ENCODE measurements around the gene OSBPL9. TPM values are rescaled to one million over a fixed set of nuclear protein-coding genes. Genes with fewer than 3 reads are reported as not detected.

The OSBPL9 gene
- total RNA-seq, 1 experiment from 2014 or later = 128 TPM

- H3K9me2 ChIP-seq (replicated peaks; ENCODE audit: insufficient read depth, low read length) = no peaks in the 10 kb centered on the region
- no peak for DNase-seq
- H3K9me3 ChIP-seq (ENCODE audit: low read length) = no peaks in the 10 kb centered on the region
- H3K27me3 ChIP-seq (ENCODE audit: low read length) = no peaks in the 10 kb centered on the region
- no peaks in the 10 kb centered on the region for H3K36me3 ChIP-seq (ENCODE audit: insufficient read depth, low read length)
- H3K4me1 ChIP-seq (ENCODE audit: low read length) = no peaks in the 10 kb centered on the region
- H4K20me1 ChIP-seq (ENCODE audit: insufficient read depth, low read depth, low read length) = peaks cover 11% of the 10 kb centered on the region; the same call in 1 of the 2 replicates
- H2AFZ ChIP-seq (ENCODE audit: low read length) = no peak overlapping the region
- no peak overlapping the region for H3K4me2 ChIP-seq (ENCODE audit: low read depth, low read length, poor library complexity, severe bottlenecking)
- no peak overlapping the region for H3K27ac ChIP-seq (ENCODE audit: low read length)
- no peaks in the 10 kb centered on the region for H3K79me2 ChIP-seq (ENCODE audit: low read length)
- no peak overlapping the region for H3K4me3 ChIP-seq (ENCODE audit: low read length)
- H3K9ac ChIP-seq (ENCODE audit: low read length) = no peak overlapping the region
Measured at GRCh38 chr1:51652599-51652998, 35.7 kb downstream of the OSBPL9 start.

DNA sequence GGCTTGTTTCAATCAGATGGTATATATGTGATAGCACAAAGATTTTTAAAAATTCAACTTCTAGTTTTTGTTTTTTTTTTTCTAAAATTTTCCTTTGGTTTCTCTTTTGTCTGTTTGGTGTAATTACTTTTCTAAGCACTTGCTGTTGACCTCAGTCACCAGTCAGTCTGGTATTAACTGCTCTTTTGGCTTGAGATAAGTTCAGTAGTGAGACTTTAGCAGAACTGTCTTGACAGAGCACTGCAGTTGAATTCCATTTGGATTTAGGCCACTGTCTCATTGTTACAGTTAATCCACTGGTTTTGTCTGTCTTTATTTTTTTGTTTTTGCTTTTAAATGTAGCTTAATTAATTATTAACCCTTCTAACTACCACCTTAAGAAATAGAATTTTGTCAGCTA lies 36.2 kb downstream of the OSBPL9 start:
- no peak overlapping the region for H3K27ac ChIP-seq (ENCODE audit: low read length)
- no peak overlapping the region for H3K4me2 ChIP-seq (ENCODE audit: low read depth, low read length, poor library complexity, severe bottlenecking)
- no peaks in the 10 kb centered on the region for H3K36me3 ChIP-seq (ENCODE audit: insufficient read depth, low read length)
- no peak overlapping the region for H3K9ac ChIP-seq (ENCODE audit: low read length)
- H3K4me3 ChIP-seq (ENCODE audit: low read length) = no peak overlapping the region
- H3K4me1 ChIP-seq (ENCODE audit: low read length) = no peaks in the 10 kb centered on the region
- DNase-seq = no peak
- no peak overlapping the region for H2AFZ ChIP-seq (ENCODE audit: low read length)
- H3K27me3 ChIP-seq (ENCODE audit: low read length) = no peaks in the 10 kb centered on the region
- peaks cover 6% of the 10 kb centered on the region; the same call in 1 of the 2 replicates for H4K20me1 ChIP-seq (ENCODE audit: insufficient read depth, low read depth, low read length)
- H3K79me2 ChIP-seq (ENCODE audit: low read length) = no peaks in the 10 kb centered on the region
- H3K9me2 ChIP-seq (replicated peaks; ENCODE audit: insufficient read depth, low read length) = no peaks in the 10 kb centered on the region
- H3K9me3 ChIP-seq (ENCODE audit: low read length) = no peaks in the 10 kb centered on the region

- Histone ChIP-seq H2AFZ (ENCODE audit: low read length) (no peak overlapping the region), H3K4me3 (ENCODE audit: low read length) (no peak overlapping the region), H4K20me1 (ENCODE audit: insufficient read depth, low read depth, low read length) (peaks cover 6% of the 10 kb centered on the region), H3K27ac (ENCODE audit: low read length) (no peak overlapping the region), H3K79me2 (ENCODE audit: low read length) (no peaks in the 10 kb centered on the region), H3K9ac (ENCODE audit: low read length) (no peak overlapping the region), H3K9me2 (replicated peaks; ENCODE audit: insufficient read depth, low read length) (no peaks in the 10 kb centered on the region), H3K4me1 (ENCODE audit: low read length) (no peaks in the 10 kb centered on the region), H3K27me3 (ENCODE audit: low read length) (no peaks in the 10 kb centered on the region), H3K4me2 (ENCODE audit: low read depth, low read length, poor library complexity, severe bottlenecking) (no peak overlapping the region), H3K36me3 (ENCODE audit: insufficient read depth, low read length) (no peaks in the 10 kb centered on the region), H3K9me3 (ENCODE audit: low read length) (no peaks in the 10 kb centered on the region)
- DNase-seq = no peak
Measured at GRCh38 chr1:51654000-51654399, 37.1 kb downstream of the OSBPL9 start.

DNA sequence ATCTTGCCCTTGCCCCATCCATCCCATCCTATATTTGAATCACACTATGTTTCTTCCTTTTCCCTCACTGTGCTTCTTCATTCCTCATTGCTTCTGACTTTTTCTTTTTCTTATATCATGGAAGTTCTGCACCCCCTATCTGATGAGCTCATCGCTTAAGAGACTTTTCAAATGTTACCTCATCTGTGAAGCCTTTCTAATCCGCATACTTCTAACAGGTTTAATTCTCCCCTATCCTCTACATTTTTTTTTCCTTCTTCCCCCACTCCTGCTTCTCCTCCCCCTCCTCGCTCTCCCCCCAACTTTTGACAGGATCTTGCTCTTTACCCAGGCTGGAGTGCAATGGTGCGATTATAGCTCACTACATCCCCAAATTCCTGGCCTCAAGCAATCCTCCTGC lies 39.5 kb downstream of the OSBPL9 start:
- no peak for DNase-seq
- Histone ChIP-seq H3K9ac (ENCODE audit: low read length) (no peak overlapping the region), H3K27me3 (ENCODE audit: low read length) (no peaks in the 10 kb centered on the region), H4K20me1 (ENCODE audit: insufficient read depth, low read depth, low read length) (peaks cover 3% of the 10 kb centered on the region), H3K36me3 (ENCODE audit: insufficient read depth, low read length) (no peaks in the 10 kb centered on the region), H3K4me3 (ENCODE audit: low read length) (no peak overlapping the region), H3K4me2 (ENCODE audit: low read depth, low read length, poor library complexity, severe bottlenecking) (no peak overlapping the region), H3K79me2 (ENCODE audit: low read length) (no peaks in the 10 kb centered on the region), H3K9me3 (ENCODE audit: low read length) (no peaks in the 10 kb centered on the region), H3K9me2 (replicated peaks; ENCODE audit: insufficient read depth, low read length) (no peaks in the 10 kb centered on the region), H3K4me1 (ENCODE audit: low read length) (no peaks in the 10 kb centered on the region), H3K27ac (ENCODE audit: low read length) (no peak overlapping the region), H2AFZ (ENCODE audit: low read length) (no peak overlapping the region)

- H3K9ac ChIP-seq (ENCODE audit: low read length) = no peak overlapping the region
- H3K36me3 ChIP-seq (ENCODE audit: insufficient read depth, low read length) = no peaks in the 10 kb centered on the region
- H2AFZ ChIP-seq (ENCODE audit: low read length) = no peak overlapping the region
- no peak for DNase-seq
- H3K27me3 ChIP-seq (ENCODE audit: low read length) = no peaks in the 10 kb centered on the region
- no peak overlapping the region for H3K4me2 ChIP-seq (ENCODE audit: low read depth, low read length, poor library complexity, severe bottlenecking)
- peaks cover 9% of the 10 kb centered on the region; the same call in 1 of the 2 replicates for H4K20me1 ChIP-seq (ENCODE audit: insufficient read depth, low read depth, low read length)
- no peak overlapping the region for H3K27ac ChIP-seq (ENCODE audit: low read length)
- no peaks in the 10 kb centered on the region for H3K9me2 ChIP-seq (replicated peaks; ENCODE audit: insufficient read depth, low read length)
- H3K9me3 ChIP-seq (ENCODE audit: low read length) = no peaks in the 10 kb centered on the region
- no peak overlapping the region for H3K4me3 ChIP-seq (ENCODE audit: low read length)
- H3K4me1 ChIP-seq (ENCODE audit: low read length) = no peaks in the 10 kb centered on the region
- no peaks in the 10 kb centered on the region for H3K79me2 ChIP-seq (ENCODE audit: low read length)
Measured at GRCh38 chr1:51660580-51660979, 43.7 kb downstream of the OSBPL9 start.

- no peak overlapping the region for H3K9ac ChIP-seq (ENCODE audit: low read length)
- no peak overlapping the region for H3K4me3 ChIP-seq (ENCODE audit: low read length)
- no peak for DNase-seq
- H3K4me2 ChIP-seq (ENCODE audit: low read depth, low read length, poor library complexity, severe bottlenecking) = no peak overlapping the region
- no peaks in the 10 kb centered on the region for H3K27me3 ChIP-seq (ENCODE audit: low read length)
- H3K4me1 ChIP-seq (ENCODE audit: low read length) = no peaks in the 10 kb centered on the region
- no peaks in the 10 kb centered on the region for H3K36me3 ChIP-seq (ENCODE audit: insufficient read depth, low read length)
- H3K9me2 ChIP-seq (replicated peaks; ENCODE audit: insufficient read depth, low read length) = no peaks in the 10 kb centered on the region
- no peak overlapping the region for H2AFZ ChIP-seq (ENCODE audit: low read length)
- H4K20me1 ChIP-seq (ENCODE audit: insufficient read depth, low read depth, low read length) = peaks cover 9% of the 10 kb centered on the region; the same call in 1 of the 2 replicates
- H3K27ac ChIP-seq (ENCODE audit: low read length) = no peak overlapping the region
- no peaks in the 10 kb centered on the region for H3K79me2 ChIP-seq (ENCODE audit: low read length)
- no peaks in the 10 kb centered on the region for H3K9me3 ChIP-seq (ENCODE audit: low read length)
Measured at GRCh38 chr1:51661081-51661518, 44.2 kb downstream of the OSBPL9 start.

DNA sequence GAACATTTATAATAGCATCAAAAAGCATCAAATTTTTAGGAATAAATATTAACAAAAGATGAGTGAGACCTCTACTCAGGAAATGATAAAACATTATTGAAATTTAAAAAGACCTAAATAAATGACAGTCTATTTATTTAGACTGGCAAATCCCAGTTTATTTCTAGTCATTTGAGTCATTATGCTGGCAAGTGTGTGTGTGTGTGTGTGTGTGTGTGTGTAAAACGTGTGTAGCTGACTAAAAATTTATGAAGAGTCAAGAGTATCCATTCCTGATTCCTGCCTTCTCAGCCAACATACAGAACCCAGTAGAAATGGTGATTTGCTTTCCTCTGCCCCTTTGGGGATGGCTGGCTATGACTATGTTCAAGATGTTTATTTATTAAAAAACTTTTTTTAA lies 46.2 kb downstream of the OSBPL9 start:
- Histone ChIP-seq H3K9me3 (ENCODE audit: low read length) (no peaks in the 10 kb centered on the region), H3K79me2 (ENCODE audit: low read length) (no peaks in the 10 kb centered on the region), H3K4me2 (ENCODE audit: low read depth, low read length, poor library complexity, severe bottlenecking) (no peak overlapping the region), H3K4me3 (ENCODE audit: low read length) (no peak overlapping the region), H3K4me1 (ENCODE audit: low read length) (no peaks in the 10 kb centered on the region), H3K27me3 (ENCODE audit: low read length) (no peaks in the 10 kb centered on the region), H4K20me1 (ENCODE audit: insufficient read depth, low read depth, low read length) (peaks cover 14% of the 10 kb centered on the region; the same call in 1 of the 2 replicates), H3K9ac (ENCODE audit: low read length) (no peak overlapping the region), H2AFZ (ENCODE audit: low read length) (no peak overlapping the region), H3K9me2 (replicated peaks; ENCODE audit: insufficient read depth, low read length) (no peaks in the 10 kb centered on the region), H3K27ac (ENCODE audit: low read length) (no peak overlapping the region), H3K36me3 (ENCODE audit: insufficient read depth, low read length) (no peaks in the 10 kb centered on the region)
- DNase-seq = no peak

GRCh38 chr1:51663721-51664120 lies 46.8 kb downstream of the OSBPL9 start:
- Histone ChIP-seq H3K4me1 (ENCODE audit: low read length) (no peaks in the 10 kb centered on the region), H3K27ac (ENCODE audit: low read length) (no peak overlapping the region), H3K9ac (ENCODE audit: low read length) (no peak overlapping the region), H3K79me2 (ENCODE audit: low read length) (no peaks in the 10 kb centered on the region), H3K27me3 (ENCODE audit: low read length) (no peaks in the 10 kb centered on the region), H4K20me1 (ENCODE audit: insufficient read depth, low read depth, low read length) (0 out of 2 replicates have a peak, but pooled peaks cover 11% of the 10 kb centered on the region), H3K9me2 (replicated peaks; ENCODE audit: insufficient read depth, low read length) (no peaks in the 10 kb centered on the region), H3K36me3 (ENCODE audit: insufficient read depth, low read length) (no peaks in the 10 kb centered on the region), H3K4me3 (ENCODE audit: low read length) (no peak overlapping the region), H3K9me3 (ENCODE audit: low read length) (no peaks in the 10 kb centered on the region), H2AFZ (ENCODE audit: low read length) (no peak overlapping the region), H3K4me2 (ENCODE audit: low read depth, low read length, poor library complexity, severe bottlenecking) (no peak overlapping the region)
- peak; percentile 50 for DNase-seq
